HepG2 (cell line): ENCODE measurements around the gene SEMA4C. TPM values are rescaled to one million over a fixed set of nuclear protein-coding genes. Genes with fewer than 3 reads are reported as not detected.
A peak's percentile ranks its signal among the peaks of the same experiment; 100 is the strongest.

Experiments used
- ATAC-seq: fragments of 200-7000 bp; cut with Tn5 transposase; 3 replicates; pipeline ENCODE4 v1.9.1; 2020; ENCODE audit warnings: mild to moderate bottlenecking, moderate library complexity
- BruUV-seq: library from RNA; stranded (reverse); fragments of 400-500 nt; replicated peaks from 2 replicates; lab custom pipeline; 2021; lab: Mats Ljungman, UMichigan
- CTCF ChIA-PET: fragments of 300-600 bp; formaldehyde crosslinking; extraction: SDS; loops from one replicate; lab custom pipeline; 2021; ENCODE audit warnings: low total read pairs, inconsistent platforms, low intra/inter-chr PET ratio; lab: Yijun Ruan, JAX
- POLR2A ChIA-PET: fragments of 350-600 bp; sonication (Branson Sonifier 250); formaldehyde crosslinking; loops from one replicate; lab custom pipeline; 2020; ENCODE audit warnings: antibody characterized with exemption, inconsistent platforms; lab: Yijun Ruan, JAX
- DNase-seq: peaks from one replicate; pipeline ENCODE4 v3.0.0-alpha.2; 2015; ENCODE audit warnings: low spot score
- FAIRE-seq: peaks from 3 replicates; lab custom pipeline; 2011; peaks lifted over from hg19 to GRCh38; lab: Jason Lieb, UNC
- H2AFZ ChIP-seq: one replicate; pipeline ENCODE4 v1.6.1; 2011; ENCODE audit warnings: low read length, inconsistent platforms
- H3K27ac ChIP-seq: fragments of 300-600 bp; 3 replicates; pipeline ENCODE4 v1.8.0; 2011; ENCODE audit warnings: mixed run types, mild to moderate bottlenecking, mixed read lengths, low read length, inconsistent platforms; ENCODE audit not compliant: insufficient read depth; ENCODE audit errors: extremely low read length
- H3K27me3 ChIP-seq, 2 experiments: fragments of 200-600 bp in 1 of 2; 2 replicates in 1 of 2; 3 replicates in 1 of 2; pipeline versions ENCODE4 v1.6.0 to v1.8.0; 2011; ENCODE audit warnings: low read length in 2 of 2, mild to moderate bottlenecking in 2 of 2, moderate library complexity in 2 of 2, inconsistent platforms in 1 of 2; ENCODE audit not compliant: insufficient read depth in 2 of 2, control insufficient read depth in 1 of 2
- H3K36me3 ChIP-seq, 2 experiments: fragments of 200-600 bp in 1 of 2; replicated peaks in 1 of 2; 2 replicates in 1 of 2; 3 replicates in 1 of 2; pipeline versions ENCODE4 v1.5.1 to v1.8.0; 2011; ENCODE audit warnings: low read length in 2 of 2, inconsistent platforms in 1 of 2; ENCODE audit not compliant: insufficient read depth in 2 of 2, control insufficient read depth in 1 of 2
- H3K4me1 ChIP-seq: 2 replicates; pipeline ENCODE4 v1.5.1; 2012; ENCODE audit warnings: low read length, inconsistent platforms; ENCODE audit not compliant: insufficient read depth
- H3K4me2 ChIP-seq: 2 replicates; pipeline ENCODE4 v1.6.0; 2011; ENCODE audit warnings: low read depth, low read length, inconsistent platforms
- H3K4me3 ChIP-seq, 3 experiments: fragments of 200-600 bp in 1 of 3; sonication (generic), shearing (Covaris generic) in 1 of 3; replicated peaks in 1 of 3; 2 replicates each; pipeline ENCODE4 v1.5.1; 2011 to 2016; ENCODE audit warnings: low read length in 3 of 3, inconsistent platforms in 2 of 3, low read depth in 2 of 3, mild to moderate bottlenecking in 2 of 3, control low read depth in 1 of 3, mixed read lengths in 1 of 3; ENCODE audit not compliant: insufficient read depth in 1 of 3
- H3K79me2 ChIP-seq: one replicate; pipeline ENCODE4 v1.6.1; 2011; ENCODE audit warnings: low read length, inconsistent platforms; ENCODE audit not compliant: insufficient read depth
- H3K9ac ChIP-seq: 2 replicates; pipeline ENCODE4 v1.6.0; 2011; ENCODE audit warnings: mild to moderate bottlenecking, low read depth, low read length, inconsistent platforms; ENCODE audit not compliant: insufficient read depth
- H3K9me3 ChIP-seq: 2 replicates; pipeline ENCODE4 v1.5.1; 2012; ENCODE audit warnings: mild to moderate bottlenecking, low read length
- H4K20me1 ChIP-seq: 2 replicates; pipeline ENCODE4 v1.6.0; 2011; ENCODE audit warnings: inconsistent platforms, mild to moderate bottlenecking, low read length, moderate library complexity; ENCODE audit not compliant: insufficient read depth
- ETV6 ChIP-seq: sonication (generic); formaldehyde crosslinking; conservative IDR thresholded peaks from 2 replicates; pipeline ENCODE4 v1.4.0; 2020; ENCODE audit warnings: missing genetic modification reagents
- MAFG ChIP-seq: sonication (generic); formaldehyde crosslinking; IDR thresholded peaks from 2 replicates; pipeline ENCODE4 v1.5.1; 2020; ENCODE audit warnings: mild to moderate bottlenecking, missing genetic modification reagents
- NAIF1 ChIP-seq: sonication (generic); formaldehyde crosslinking; IDR thresholded peaks from 2 replicates; pipeline ENCODE4 v1.5.0; 2020; ENCODE audit warnings: mild to moderate bottlenecking, missing genetic modification reagents, borderline replicate concordance
- REXO4 ChIP-seq: sonication (generic); formaldehyde crosslinking; IDR thresholded peaks from 2 replicates; pipeline ENCODE4 v1.8.0; 2022; ENCODE audit warnings: missing genetic modification reagents, mild to moderate bottlenecking, borderline replicate concordance
- SAP130 ChIP-seq: IDR thresholded peaks from 2 replicates; pipeline ENCODE4 v1.6.1; 2016; ENCODE audit warnings: low read depth
- SMARCC2 ChIP-seq: fragments of 450-650 bp; IDR thresholded peaks from 2 replicates; pipeline ENCODE4 v1.6.1; 2017; ENCODE audit warnings: antibody characterized with exemption, mild to moderate bottlenecking
- TBX2 ChIP-seq: sonication (generic); formaldehyde crosslinking; IDR thresholded peaks from 2 replicates; pipeline ENCODE4 v1.5.0; 2020; ENCODE audit warnings: missing genetic modification reagents, mild to moderate bottlenecking, borderline replicate concordance
- TEF ChIP-seq: sonication (generic); formaldehyde crosslinking; IDR thresholded peaks from 2 replicates; pipeline ENCODE4 v1.5.0; 2020; ENCODE audit warnings: missing genetic modification reagents
- ZFP36L2 ChIP-seq: sonication (generic); formaldehyde crosslinking; IDR thresholded peaks from 2 replicates; pipeline ENCODE4 v1.4.0; 2020; ENCODE audit warnings: missing genetic modification reagents
- ZMYM3 ChIP-seq: sonication (generic); formaldehyde crosslinking; IDR thresholded peaks from 2 replicates; pipeline ENCODE4 v1.5.1; 2020; ENCODE audit warnings: mild to moderate bottlenecking, missing genetic modification reagents
- ZNF234 ChIP-seq: sonication (generic); formaldehyde crosslinking; conservative IDR thresholded peaks from 2 replicates; pipeline ENCODE4 v1.5.1; 2020; ENCODE audit warnings: mild to moderate bottlenecking, missing genetic modification reagents
- ZNF276 ChIP-seq: sonication (generic); formaldehyde crosslinking; IDR thresholded peaks from 2 replicates; pipeline ENCODE4 v1.4.0; 2020; ENCODE audit warnings: mild to moderate bottlenecking, low read depth, missing genetic modification reagents
- ZNF430 ChIP-seq: sonication (generic); formaldehyde crosslinking; IDR thresholded peaks from 2 replicates; pipeline ENCODE4 v1.9.0; 2021; ENCODE audit warnings: mild to moderate bottlenecking, missing genetic modification reagents
- ZNF510 ChIP-seq: sonication (generic); formaldehyde crosslinking; IDR thresholded peaks from 2 replicates; pipeline ENCODE4 v1.4.0; 2020; ENCODE audit warnings: low read depth, mild to moderate bottlenecking, missing genetic modification reagents
- ZNF552 ChIP-seq: sonication (generic); formaldehyde crosslinking; IDR thresholded peaks from 2 replicates; pipeline ENCODE4 v1.9.0; 2022; ENCODE audit warnings: missing genetic modification reagents, mild to moderate bottlenecking, borderline replicate concordance
- ZNF570 ChIP-seq: sonication (generic); formaldehyde crosslinking; IDR thresholded peaks from 2 replicates; pipeline ENCODE4 v1.4.0; 2020; ENCODE audit warnings: mild to moderate bottlenecking, missing genetic modification reagents, borderline replicate concordance
- ZSCAN20 ChIP-seq: sonication (generic); formaldehyde crosslinking; IDR thresholded peaks from 2 replicates; pipeline ENCODE4 v1.4.0; 2020; ENCODE audit warnings: missing genetic modification reagents, mild to moderate bottlenecking, borderline replicate concordance
- WGBS: methylation state at CpG from one replicate; pipeline ENCODE4 v1.1.6; 2017; ENCODE audit warnings: low lambda C conversion rate; 5-methylcytosine and 5-hydroxymethylcytosine counted together
- in situ Hi-C: cut with HindIII; loops from 2 replicates; pipeline ENCODE4 v1.10.0; 2017; ENCODE audit warnings: low pct_unique_long_range_greater_than_20kb; ENCODE audit not compliant: extremely low pct_ligation_motif_present
- intact Hi-C: fragments of 100-400 bp; cut with micrococcal nuclease; formaldehyde crosslinking; loops from one replicate; pipeline ENCODE4 v1.10.0; 2022; ENCODE audit not compliant: unreplicated experiment
- polyA plus RNA-seq, 8 experiments: library from polyadenylated mRNA; depleted of rRNA in 3 of 8; stranded (reverse) in 7 of 8; unstranded in 1 of 8; fragments of >200 nt; fragmentation: Illumina TruSeq in 4 of 8; extraction: Trizol in 4 of 8; gene quantifications; 2 replicates each; pipeline versions ENCODE4 v1.2.1 to v1.2.3, GENCODE V29; 2011 to 2016; ENCODE audit warnings: low read depth in 4 of 8, missing spikeins in 1 of 8, mixed read lengths in 1 of 8; ENCODE audit not compliant: insufficient read depth in 1 of 8
- total RNA-seq, 5 experiments: library from RNA; depleted of rRNA; stranded (reverse); fragments of >200 nt; fragmentation: Illumina TruSeq; extraction: Trizol; gene quantifications; 2 replicates each; pipeline ENCODE4 v1.2.3, GENCODE V29; 2016; ENCODE audit warnings: low read depth in 1 of 5
- TF ChIP-seq, protein P1 (sequence below): sonication (generic); formaldehyde crosslinking; IDR thresholded peaks from 2 replicates; pipeline ENCODE4 v1.4.0; 2020; ENCODE audit warnings: missing genetic modification reagents, mild to moderate bottlenecking, borderline replicate concordance
- TF ChIP-seq, protein P2 (sequence below): sonication (generic); formaldehyde crosslinking; IDR thresholded peaks from 2 replicates; pipeline ENCODE4 v1.5.0; 2020; ENCODE audit warnings: missing genetic modification reagents, mild to moderate bottlenecking, borderline replicate concordance

Gene SEMA4C
- total and polyA plus RNA-seq, 2 of the 13 experiments (the other 11 are each of a cell fraction or from before 2014, with no cell fraction given) = 25.9 to 46.6 TPM

DNA sequence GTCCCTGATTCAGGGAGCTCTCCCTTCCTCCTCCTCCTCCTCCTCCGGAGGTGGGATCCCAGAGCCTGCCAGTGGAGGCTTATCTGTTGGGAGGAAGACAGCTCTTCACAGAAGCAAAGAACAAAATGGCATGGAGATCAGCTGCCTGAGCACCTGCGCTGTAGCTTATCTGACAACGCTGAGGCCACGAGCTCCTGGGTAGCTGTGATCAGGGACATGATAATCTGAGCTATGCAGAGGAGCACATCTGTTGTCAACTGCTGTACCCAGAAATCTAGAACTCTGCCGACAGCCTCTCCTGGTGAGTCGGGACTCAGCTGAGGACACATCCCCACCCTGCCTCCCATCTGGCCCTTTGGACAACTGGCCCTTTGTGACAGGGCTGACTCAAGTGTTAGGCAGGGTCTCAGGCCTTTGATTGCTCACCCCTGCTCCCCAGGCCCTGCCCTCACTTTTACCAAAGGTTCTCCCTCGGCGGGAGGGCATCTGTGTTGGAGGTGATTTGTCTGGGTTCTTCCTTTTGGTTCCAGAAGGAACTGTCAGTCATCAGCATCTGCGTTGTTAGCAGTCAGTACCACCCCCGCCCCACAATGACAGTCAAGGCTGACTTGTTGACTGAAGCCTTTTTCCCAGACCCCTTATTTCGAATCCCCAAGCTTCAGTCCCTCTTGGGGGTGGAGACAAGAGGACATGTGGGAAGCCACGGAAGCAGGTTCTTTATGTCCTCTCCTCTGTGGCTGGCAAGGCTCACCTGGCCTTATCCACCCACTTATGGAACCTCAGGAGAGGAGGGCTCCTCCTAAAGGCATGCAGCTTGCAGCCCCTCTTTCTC is 59.7 kb downstream of the SEMA4C start:
- no TSS peak for BruUV-seq
- Histone ChIP-seq H4K20me1 (no peaks in the 10 kb centered on the region), H3K9me3 (no peaks in the 10 kb centered on the region), H3K4me1 (peaks cover 78% of the 10 kb centered on the region), H3K36me3 (no peaks in the 10 kb centered on the region), H3K79me2 (peaks cover 3% of the 10 kb centered on the region), H3K27me3 (no peaks in the 10 kb centered on the region), H3K4me2 (peak overlapping the region; percentile 70), H2AFZ (no peak overlapping the region), H3K4me3 (peak overlapping the region in 1 of 3 experiments; percentile 21; a peak in 2 of 6 replicates), H3K9ac (peak overlapping the region; percentile 20; the same call in 1 of the 2 replicates), H3K27ac (peak overlapping the region; percentile 69)
- ATAC-seq = peak; percentile 46
- WGBS = 52% methylated on average over 12 of the region's 12 CpGs
- DNase-seq = peak; percentile 47
- in situ Hi-C loops (no loop called here), intact Hi-C loops (no loop called here)
- CTCF ChIA-PET = no interaction called here
- no peak for FAIRE-seq
- POLR2A ChIA-PET = interaction anchor here (1.0 to 2.3 kb wide), 9 partner anchors 9 to 88 kb away, joined by 3 to 17 read pairs (median 3); partner anchors contain the start of genes ANKRD39 and CNNM4
- TF ChIP-seq ZNF234 (CRISPR knock-in tag) (no peak), ZNF570 (CRISPR knock-in tag) (no peak), NAIF1 (CRISPR knock-in tag) (no peak), ZNF510 (CRISPR knock-in tag) (no peak), SMARCC2 (no peak), ZSCAN20 (CRISPR knock-in tag) (no peak), ZNF430 (0 out of 2 replicates have a peak, but pooled peaks have one; percentile 36), REXO4 (CRISPR knock-in tag) (no peak), ZFP36L2 (CRISPR knock-in tag) (no peak), SAP130 (no peak), ZNF552 (CRISPR knock-in tag) (no peak), ZNF276 (CRISPR knock-in tag) (no peak), TEF (CRISPR knock-in tag) (no peak), ZMYM3 (CRISPR knock-in tag) (no peak), TBX2 (CRISPR knock-in tag) (peak; percentile 44; the same call in 1 of the 2 replicates), ETV6 (CRISPR knock-in tag) (no peak), MAFG (CRISPR knock-in tag) (no peak)
- TF ChIP-seq, protein P1, sequence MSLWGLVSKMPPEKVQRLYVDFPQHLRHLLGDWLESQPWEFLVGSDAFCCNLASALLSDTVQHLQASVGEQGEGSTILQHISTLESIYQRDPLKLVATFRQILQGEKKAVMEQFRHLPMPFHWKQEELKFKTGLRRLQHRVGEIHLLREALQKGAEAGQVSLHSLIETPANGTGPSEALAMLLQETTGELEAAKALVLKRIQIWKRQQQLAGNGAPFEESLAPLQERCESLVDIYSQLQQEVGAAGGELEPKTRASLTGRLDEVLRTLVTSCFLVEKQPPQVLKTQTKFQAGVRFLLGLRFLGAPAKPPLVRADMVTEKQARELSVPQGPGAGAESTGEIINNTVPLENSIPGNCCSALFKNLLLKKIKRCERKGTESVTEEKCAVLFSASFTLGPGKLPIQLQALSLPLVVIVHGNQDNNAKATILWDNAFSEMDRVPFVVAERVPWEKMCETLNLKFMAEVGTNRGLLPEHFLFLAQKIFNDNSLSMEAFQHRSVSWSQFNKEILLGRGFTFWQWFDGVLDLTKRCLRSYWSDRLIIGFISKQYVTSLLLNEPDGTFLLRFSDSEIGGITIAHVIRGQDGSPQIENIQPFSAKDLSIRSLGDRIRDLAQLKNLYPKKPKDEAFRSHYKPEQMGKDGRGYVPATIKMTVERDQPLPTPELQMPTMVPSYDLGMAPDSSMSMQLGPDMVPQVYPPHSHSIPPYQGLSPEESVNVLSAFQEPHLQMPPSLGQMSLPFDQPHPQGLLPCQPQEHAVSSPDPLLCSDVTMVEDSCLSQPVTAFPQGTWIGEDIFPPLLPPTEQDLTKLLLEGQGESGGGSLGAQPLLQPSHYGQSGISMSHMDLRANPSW (CRISPR knock-in tag) = no peak
- TF ChIP-seq, protein P2, sequence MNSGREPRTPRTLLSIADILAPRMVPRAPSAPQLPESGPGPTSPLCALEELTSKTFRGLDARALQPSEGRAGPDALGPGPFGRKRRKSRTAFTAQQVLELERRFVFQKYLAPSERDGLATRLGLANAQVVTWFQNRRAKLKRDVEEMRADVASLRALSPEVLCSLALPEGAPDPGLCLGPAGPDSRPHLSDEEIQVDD (CRISPR knock-in tag) = no peak
